HepG2 (cell line): ENCODE results near the gene SECTM1.

ENCODE experiments used
- ATAD3A ChIP-seq: sonication (generic); formaldehyde crosslinking; IDR thresholded peaks from 2 replicates; pipeline ENCODE4 v1.4.0; 2020; ENCODE audit warnings: missing genetic modification reagents
- IRF2 ChIP-seq: IDR thresholded peaks from 2 replicates; pipeline ENCODE4 v1.6.1; 2018; ENCODE audit warnings: missing genetic modification reagents, missing compliant biosample characterization
- KDM1A ChIP-seq: IDR thresholded peaks from 2 replicates; pipeline ENCODE4 v1.6.1; 2016; ENCODE audit warnings: missing compliant biosample characterization
- PHB2 ChIP-seq: fragments of 450-650 bp; IDR thresholded peaks from 2 replicates; pipeline ENCODE4 v1.6.1; 2018; ENCODE audit not compliant: partially characterized antibody
- SIN3B ChIP-seq: fragments of 150-350 bp; IDR thresholded peaks from 2 replicates; pipeline ENCODE4 v1.6.1; 2014; ENCODE audit warnings: low read length
- SRF ChIP-seq: IDR thresholded peaks from 2 replicates; pipeline ENCODE4 v1.6.1; 2011; ENCODE audit warnings: mild to moderate bottlenecking, low read depth, low read length, moderate library complexity
- SUZ12 ChIP-seq: fragments of 150-350 bp; IDR thresholded peaks from 2 replicates; pipeline ENCODE4 v1.6.1; 2014; ENCODE audit warnings: low read depth, low read length
- ZNF646 ChIP-seq: sonication (generic); formaldehyde crosslinking; IDR thresholded peaks from 2 replicates; pipeline ENCODE4 v1.9.0; 2021; ENCODE audit warnings: mild to moderate bottlenecking, missing genetic modification reagents
- TF ChIP-seq, protein P1 (sequence below): IDR thresholded peaks from 2 replicates; pipeline ENCODE4 v1.6.1; 2016; ENCODE audit warnings: missing compliant biosample characterization, missing genetic modification reagents, borderline replicate concordance
- TF ChIP-seq, protein P2 (sequence below): sonication (generic); formaldehyde crosslinking; IDR thresholded peaks from 2 replicates; pipeline ENCODE4 v1.5.0; 2020; ENCODE audit warnings: mild to moderate bottlenecking, missing genetic modification reagents, moderate library complexity

- TF ChIP-seq SUZ12 = no peak
- TF ChIP-seq SRF = no peak
- TF ChIP-seq ATAD3A = no peak
- peak; percentile 83; the same call in 1 of the 2 replicates for TF ChIP-seq KDM1A
- 0 out of 2 replicates have a peak, but pooled peaks have one; percentile 24 for TF ChIP-seq ZNF646 (CRISPR knock-in tag)
- TF ChIP-seq, protein P1, sequence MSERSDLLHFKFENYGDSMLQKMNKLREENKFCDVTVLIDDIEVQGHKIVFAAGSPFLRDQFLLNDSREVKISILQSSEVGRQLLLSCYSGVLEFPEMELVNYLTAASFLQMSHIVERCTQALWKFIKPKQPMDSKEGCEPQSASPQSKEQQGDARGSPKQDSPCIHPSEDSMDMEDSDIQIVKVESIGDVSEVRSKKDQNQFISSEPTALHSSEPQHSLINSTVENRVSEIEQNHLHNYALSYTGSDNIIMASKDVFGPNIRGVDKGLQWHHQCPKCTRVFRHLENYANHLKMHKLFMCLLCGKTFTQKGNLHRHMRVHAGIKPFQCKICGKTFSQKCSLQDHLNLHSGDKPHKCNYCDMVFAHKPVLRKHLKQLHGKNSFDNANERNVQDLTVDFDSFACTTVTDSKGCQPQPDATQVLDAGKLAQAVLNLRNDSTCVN (CRISPR knock-in tag) = peak; percentile 85
- TF ChIP-seq, protein P2, sequence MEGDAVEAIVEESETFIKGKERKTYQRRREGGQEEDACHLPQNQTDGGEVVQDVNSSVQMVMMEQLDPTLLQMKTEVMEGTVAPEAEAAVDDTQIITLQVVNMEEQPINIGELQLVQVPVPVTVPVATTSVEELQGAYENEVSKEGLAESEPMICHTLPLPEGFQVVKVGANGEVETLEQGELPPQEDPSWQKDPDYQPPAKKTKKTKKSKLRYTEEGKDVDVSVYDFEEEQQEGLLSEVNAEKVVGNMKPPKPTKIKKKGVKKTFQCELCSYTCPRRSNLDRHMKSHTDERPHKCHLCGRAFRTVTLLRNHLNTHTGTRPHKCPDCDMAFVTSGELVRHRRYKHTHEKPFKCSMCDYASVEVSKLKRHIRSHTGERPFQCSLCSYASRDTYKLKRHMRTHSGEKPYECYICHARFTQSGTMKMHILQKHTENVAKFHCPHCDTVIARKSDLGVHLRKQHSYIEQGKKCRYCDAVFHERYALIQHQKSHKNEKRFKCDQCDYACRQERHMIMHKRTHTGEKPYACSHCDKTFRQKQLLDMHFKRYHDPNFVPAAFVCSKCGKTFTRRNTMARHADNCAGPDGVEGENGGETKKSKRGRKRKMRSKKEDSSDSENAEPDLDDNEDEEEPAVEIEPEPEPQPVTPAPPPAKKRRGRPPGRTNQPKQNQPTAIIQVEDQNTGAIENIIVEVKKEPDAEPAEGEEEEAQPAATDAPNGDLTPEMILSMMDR (CRISPR knock-in tag) = peak; percentile 31; the same call in 1 of the 2 replicates
- TF ChIP-seq SIN3B = no peak
- TF ChIP-seq IRF2 (CRISPR knock-in tag) = peak; percentile 97
- TF ChIP-seq PHB2 = no peak
Measured at GRCh38 chr17:82287868-82288801, 45.4 kb downstream of the SECTM1 start.
